ENCODE results near the gene USH2A. TPM values are rescaled to one million over a fixed set of nuclear protein-coding genes. Genes with fewer than 3 reads are reported as not detected.

Gene USH2A
- total RNA-seq, 1 experiment from 2014 or later, result not detected

GRCh38 chr1:216238844-216239243 is 184.4 kb downstream of the USH2A start:
- CTCF ChIA-PET, result no interaction called here
- Histone ChIP-seq H3K4me2 (ENCODE audit: low read length) (no peak overlapping the region), H2AFZ (ENCODE audit: low read depth, low read length, poor library complexity, severe bottlenecking) (no peak overlapping the region), H3K9me3 (ENCODE audit: control insufficient read depth in 1 of 2, insufficient read depth in 1 of 2, low read depth in 1 of 2, low read length in 2 of 2) (no peaks in the 10 kb centered on the region; a peak in 1 of 4 replicates), H3K27ac (ENCODE audit: low read depth, low read length) (no peak overlapping the region), H3K36me3 (ENCODE audit: control insufficient read depth in 1 of 2, insufficient read depth in 2 of 2, low read length in 2 of 2) (no peaks in the 10 kb centered on the region), H3K4me3 (replicated peaks in 1 of 2; ENCODE audit: low read depth in 1 of 2, low read length in 2 of 2) (no peak overlapping the region), H3K9ac (ENCODE audit: low read length) (no peak overlapping the region), H3K9me2 (ENCODE audit: insufficient read depth) (no peaks in the 10 kb centered on the region), H3K27me3 (ENCODE audit: insufficient read depth, low read length) (no peaks in the 10 kb centered on the region), H4K20me1 (ENCODE audit: insufficient read depth) (no peaks in the 10 kb centered on the region), H3K79me2 (ENCODE audit: insufficient read depth, low read length) (no peaks in the 10 kb centered on the region), H3K4me1 (ENCODE audit: control insufficient read depth in 1 of 2, insufficient read depth in 2 of 2, low read length in 2 of 2) (no peaks in the 10 kb centered on the region)
- DNase-seq (ENCODE audit: low read depth, low spot score) (no peak), ATAC-seq (no peak)
- RAD21 ChIA-PET (ENCODE audit: low non-redundant PET in 1 of 2, low total read pairs in 2 of 2, uncharacterized antibody in 2 of 2, unreplicated experiment in 2 of 2), result no interaction called here
- no TSS peak for BruUV-seq (replicated peaks)
- TF ChIP-seq TCF7L2 (IDR thresholded peaks at IDR 0.05; ENCODE audit: borderline replicate concordance, extremely low read depth, insufficient read depth, insufficient read length), result no peak
- TF ChIP-seq ELF1 (IDR thresholded peaks at IDR 0.05; ENCODE audit: borderline replicate concordance, low read depth), result no peak
- TF ChIP-seq, protein P1, sequence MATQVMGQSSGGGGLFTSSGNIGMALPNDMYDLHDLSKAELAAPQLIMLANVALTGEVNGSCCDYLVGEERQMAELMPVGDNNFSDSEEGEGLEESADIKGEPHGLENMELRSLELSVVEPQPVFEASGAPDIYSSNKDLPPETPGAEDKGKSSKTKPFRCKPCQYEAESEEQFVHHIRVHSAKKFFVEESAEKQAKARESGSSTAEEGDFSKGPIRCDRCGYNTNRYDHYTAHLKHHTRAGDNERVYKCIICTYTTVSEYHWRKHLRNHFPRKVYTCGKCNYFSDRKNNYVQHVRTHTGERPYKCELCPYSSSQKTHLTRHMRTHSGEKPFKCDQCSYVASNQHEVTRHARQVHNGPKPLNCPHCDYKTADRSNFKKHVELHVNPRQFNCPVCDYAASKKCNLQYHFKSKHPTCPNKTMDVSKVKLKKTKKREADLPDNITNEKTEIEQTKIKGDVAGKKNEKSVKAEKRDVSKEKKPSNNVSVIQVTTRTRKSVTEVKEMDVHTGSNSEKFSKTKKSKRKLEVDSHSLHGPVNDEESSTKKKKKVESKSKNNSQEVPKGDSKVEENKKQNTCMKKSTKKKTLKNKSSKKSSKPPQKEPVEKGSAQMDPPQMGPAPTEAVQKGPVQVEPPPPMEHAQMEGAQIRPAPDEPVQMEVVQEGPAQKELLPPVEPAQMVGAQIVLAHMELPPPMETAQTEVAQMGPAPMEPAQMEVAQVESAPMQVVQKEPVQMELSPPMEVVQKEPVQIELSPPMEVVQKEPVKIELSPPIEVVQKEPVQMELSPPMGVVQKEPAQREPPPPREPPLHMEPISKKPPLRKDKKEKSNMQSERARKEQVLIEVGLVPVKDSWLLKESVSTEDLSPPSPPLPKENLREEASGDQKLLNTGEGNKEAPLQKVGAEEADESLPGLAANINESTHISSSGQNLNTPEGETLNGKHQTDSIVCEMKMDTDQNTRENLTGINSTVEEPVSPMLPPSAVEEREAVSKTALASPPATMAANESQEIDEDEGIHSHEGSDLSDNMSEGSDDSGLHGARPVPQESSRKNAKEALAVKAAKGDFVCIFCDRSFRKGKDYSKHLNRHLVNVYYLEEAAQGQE (IDR thresholded peaks at IDR 0.05; ENCODE audit: low read depth), result no peak
- TF ChIP-seq EZH2 (IDR thresholded peaks at IDR 0.05), result no peak
- no peak for TF ChIP-seq SRF (IDR thresholded peaks at IDR 0.05; ENCODE audit: low read depth)
- no peak for TF ChIP-seq YY1 (IDR thresholded peaks at IDR 0.05; ENCODE audit: extremely low read depth, insufficient replicate concordance, low read depth, low read length)
- TF ChIP-seq, protein P2, sequence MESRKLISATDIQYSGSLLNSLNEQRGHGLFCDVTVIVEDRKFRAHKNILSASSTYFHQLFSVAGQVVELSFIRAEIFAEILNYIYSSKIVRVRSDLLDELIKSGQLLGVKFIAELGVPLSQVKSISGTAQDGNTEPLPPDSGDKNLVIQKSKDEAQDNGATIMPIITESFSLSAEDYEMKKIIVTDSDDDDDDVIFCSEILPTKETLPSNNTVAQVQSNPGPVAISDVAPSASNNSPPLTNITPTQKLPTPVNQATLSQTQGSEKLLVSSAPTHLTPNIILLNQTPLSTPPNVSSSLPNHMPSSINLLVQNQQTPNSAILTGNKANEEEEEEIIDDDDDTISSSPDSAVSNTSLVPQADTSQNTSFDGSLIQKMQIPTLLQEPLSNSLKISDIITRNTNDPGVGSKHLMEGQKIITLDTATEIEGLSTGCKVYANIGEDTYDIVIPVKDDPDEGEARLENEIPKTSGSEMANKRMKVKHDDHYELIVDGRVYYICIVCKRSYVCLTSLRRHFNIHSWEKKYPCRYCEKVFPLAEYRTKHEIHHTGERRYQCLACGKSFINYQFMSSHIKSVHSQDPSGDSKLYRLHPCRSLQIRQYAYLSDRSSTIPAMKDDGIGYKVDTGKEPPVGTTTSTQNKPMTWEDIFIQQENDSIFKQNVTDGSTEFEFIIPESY (IDR thresholded peaks at IDR 0.05; ENCODE audit: extremely low read depth, insufficient replicate concordance, low read length), result no peak
- TF ChIP-seq JUND (IDR thresholded peaks at IDR 0.05), result no peak
- no peak for TF ChIP-seq MAX (IDR thresholded peaks at IDR 0.05)
- no peak for TF ChIP-seq SP1 (IDR thresholded peaks at IDR 0.05; ENCODE audit: low read depth)
- no peak for TF ChIP-seq EZH2phosphoT487 (IDR thresholded peaks at IDR 0.05; ENCODE audit: borderline replicate concordance)
- TF ChIP-seq SIN3A (IDR thresholded peaks at IDR 0.05; ENCODE audit: low read depth), result no peak
- TF ChIP-seq FOSL1 (IDR thresholded peaks at IDR 0.05; ENCODE audit: low read depth), result no peak
- no peak for TF ChIP-seq CBX3 (IDR thresholded peaks at IDR 0.05; ENCODE audit: low read depth)
- TF ChIP-seq CTCF (IDR thresholded peaks at IDR 0.05 in 2 of 3, conservative IDR thresholded peaks at IDR 0.05 in 1 of 3; ENCODE audit: borderline replicate concordance in 1 of 3, insufficient read depth in 1 of 3, low read depth in 2 of 3, low read length in 2 of 3), result no peak
- no peak for TF ChIP-seq CEBPB (IDR thresholded peaks at IDR 0.05; ENCODE audit: low read depth)
- TF ChIP-seq ATF3 (IDR thresholded peaks at IDR 0.05), result no peak
- TF ChIP-seq POLR2A (IDR thresholded peaks at IDR 0.05; ENCODE audit: borderline replicate concordance, extremely low read depth, insufficient read depth, insufficient read length), result no peak
- TF ChIP-seq ZNF274 (IDR thresholded peaks at IDR 0.05; ENCODE audit: low read depth, low read length), result no peak
- TF ChIP-seq RAD21 (IDR thresholded peaks at IDR 0.05; ENCODE audit: low read depth), result no peak
- intact Hi-C loops (cut with micrococcal nuclease), result no loop called here
- POLR2A ChIA-PET, result no interaction called here

All from HCT116 (cell line).